Loucy (cell line): ENCODE data around the gene PRR29.

Experiments used
- H2AFZ ChIP-seq: fragments of 200-600 bp; sonication (generic); 2 replicates; pipeline ENCODE4 v1.6.0; 2016; ENCODE audit warnings: antibody characterized with exemption, mild to moderate bottlenecking, low read length, moderate library complexity
- H3F3A ChIP-seq: fragments of 200-600 bp; 2 replicates; pipeline ENCODE4 v1.6.0; 2016; ENCODE audit warnings: antibody characterized with exemption, low read depth, mild to moderate bottlenecking
- H3K27me3 ChIP-seq: fragments of 200-600 bp; sonication (generic); 2 replicates; pipeline ENCODE4 v1.6.1; 2014; ENCODE audit warnings: low read length, mild to moderate bottlenecking; ENCODE audit not compliant: insufficient read depth, poor library complexity, severe bottlenecking
- H3K36me3 ChIP-seq: fragments of 200-600 bp; sonication (generic); 2 replicates; pipeline ENCODE4 v1.6.1; 2016; ENCODE audit warnings: low read length; ENCODE audit not compliant: insufficient read depth
- H3K4me1 ChIP-seq: fragments of 200-600 bp; sonication (generic); 2 replicates; pipeline ENCODE4 v1.5.1; 2014; ENCODE audit warnings: low read length, mild to moderate bottlenecking; ENCODE audit not compliant: insufficient read depth, poor library complexity, severe bottlenecking
- H3K4me2 ChIP-seq: fragments of 200-600 bp; sonication (generic); 2 replicates; pipeline ENCODE4 v1.6.0; 2014; ENCODE audit warnings: antibody characterized with exemption, low read length, low read depth, mild to moderate bottlenecking; ENCODE audit not compliant: poor library complexity, severe bottlenecking
- H3K4me3 ChIP-seq: fragments of 200-600 bp; sonication (generic); 2 replicates; pipeline ENCODE4 v1.5.1; 2014; ENCODE audit warnings: low read length, mild to moderate bottlenecking, mixed read lengths; ENCODE audit not compliant: poor library complexity, severe bottlenecking
- H3K79me2 ChIP-seq: fragments of 200-600 bp; sonication (generic); 2 replicates; pipeline ENCODE4 v1.6.1; 2014; ENCODE audit warnings: low read length; ENCODE audit not compliant: insufficient read depth
- H3K9ac ChIP-seq: fragments of 200-600 bp; sonication (generic); 2 replicates; pipeline ENCODE4 v1.6.0; 2014; ENCODE audit warnings: mild to moderate bottlenecking, low read depth, low read length, moderate library complexity; ENCODE audit not compliant: poor library complexity, severe bottlenecking
- H3K9me2 ChIP-seq: fragments of 200-600 bp; sonication (generic); replicated peaks from 2 replicates; pipeline ENCODE4 v1.6.1; 2016; ENCODE audit warnings: low read depth, low read length, mixed read lengths
- H3K9me3 ChIP-seq: fragments of 200-600 bp; sonication (generic); 2 replicates; pipeline ENCODE4 v1.6.1; 2014; ENCODE audit warnings: mild to moderate bottlenecking, antibody characterized with exemption, low read length, low read depth; ENCODE audit not compliant: insufficient read depth
- H4K20me1 ChIP-seq: fragments of 200-600 bp; sonication (generic); 2 replicates; pipeline ENCODE4 v1.6.0; 2014; ENCODE audit warnings: antibody characterized with exemption, low read length, mild to moderate bottlenecking; ENCODE audit not compliant: insufficient read depth, poor library complexity, severe bottlenecking
- CTCF ChIP-seq: fragments of 200-600 bp; sonication (generic); conservative IDR thresholded peaks from 2 replicates; pipeline ENCODE4 v1.5.1; 2014; ENCODE audit warnings: mild to moderate bottlenecking, antibody characterized with exemption, low read length
- EZH2phosphoT487 ChIP-seq: fragments of 200-600 bp; IDR thresholded peaks from 2 replicates; pipeline ENCODE4 v1.6.1; 2018; ENCODE audit warnings: antibody characterized with exemption, mild to moderate bottlenecking, moderate library complexity, borderline replicate concordance

PRR29 gene

GRCh38 chr17:64037802-64038201, 39.7 kb downstream of the PRR29 start:
- Histone ChIP-seq H3K36me3 (no peaks in the 10 kb centered on the region), H3K27me3 (no peaks in the 10 kb centered on the region), H4K20me1 (no peaks in the 10 kb centered on the region), H3K79me2 (no peaks in the 10 kb centered on the region), H3K4me1 (no peaks in the 10 kb centered on the region), H3K9me3 (no peaks in the 10 kb centered on the region), H3F3A (no peaks in the 10 kb centered on the region), H3K9ac (no peak overlapping the region), H3K4me3 (no peak overlapping the region), H3K4me2 (no peak overlapping the region), H2AFZ (no peak overlapping the region), H3K9me2 (no peaks in the 10 kb centered on the region)
- TF ChIP-seq EZH2phosphoT487 (no peak), CTCF (no peak)

GRCh38 chr17:64038331-64039105, 40.4 kb downstream of the PRR29 start:
- no peak overlapping the region for H3K9ac ChIP-seq
- H3K4me1 ChIP-seq, result no peaks in the 10 kb centered on the region
- H3K4me3 ChIP-seq, result no peak overlapping the region
- no peaks in the 10 kb centered on the region for H3K9me2 ChIP-seq
- H3F3A ChIP-seq, result no peaks in the 10 kb centered on the region
- H3K79me2 ChIP-seq, result no peaks in the 10 kb centered on the region
- no peaks in the 10 kb centered on the region for H3K9me3 ChIP-seq
- TF ChIP-seq CTCF (no peak), EZH2phosphoT487 (no peak)
- no peaks in the 10 kb centered on the region for H3K27me3 ChIP-seq
- H4K20me1 ChIP-seq, result no peaks in the 10 kb centered on the region
- no peak overlapping the region for H2AFZ ChIP-seq
- H3K36me3 ChIP-seq, result no peaks in the 10 kb centered on the region
- no peak overlapping the region for H3K4me2 ChIP-seq

GRCh38 chr17:64039106-64039400, 40.9 kb downstream of the PRR29 start:
- Histone ChIP-seq H3K9me2 (no peaks in the 10 kb centered on the region), H2AFZ (no peak overlapping the region), H3F3A (no peaks in the 10 kb centered on the region), H3K79me2 (no peaks in the 10 kb centered on the region), H4K20me1 (no peaks in the 10 kb centered on the region), H3K9me3 (no peaks in the 10 kb centered on the region), H3K9ac (no peak overlapping the region), H3K4me2 (no peak overlapping the region), H3K36me3 (no peaks in the 10 kb centered on the region), H3K27me3 (no peaks in the 10 kb centered on the region), H3K4me1 (no peaks in the 10 kb centered on the region), H3K4me3 (no peak overlapping the region)
- TF ChIP-seq CTCF (no peak), EZH2phosphoT487 (no peak)
